ENCODE results near the gene ERFE.
"Not testable (repeated sequence)": the region's sequence is repeated elsewhere in the genome, so short reads cannot be mapped to it uniquely, and the experiment has no call there.

Gene ERFE, protein sequence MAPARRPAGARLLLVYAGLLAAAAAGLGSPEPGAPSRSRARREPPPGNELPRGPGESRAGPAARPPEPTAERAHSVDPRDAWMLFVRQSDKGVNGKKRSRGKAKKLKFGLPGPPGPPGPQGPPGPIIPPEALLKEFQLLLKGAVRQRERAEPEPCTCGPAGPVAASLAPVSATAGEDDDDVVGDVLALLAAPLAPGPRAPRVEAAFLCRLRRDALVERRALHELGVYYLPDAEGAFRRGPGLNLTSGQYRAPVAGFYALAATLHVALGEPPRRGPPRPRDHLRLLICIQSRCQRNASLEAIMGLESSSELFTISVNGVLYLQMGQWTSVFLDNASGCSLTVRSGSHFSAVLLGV

GRCh38 chr2:238158509-238159070, at the start of gene ERFE:
ERFE (plus strand) TSS chr2:238158970; CDS start chr2:238159008, 38 bp downstream.
- no peak for DNase-seq

- DNase-seq, result no peak
Measured at GRCh38 chr2:238113611-238114010, 45.2 kb upstream of the ERFE start.

- DNase-seq, result no peak
Measured at GRCh38 chr2:238114331-238114841, 44.4 kb upstream of the ERFE start.

GRCh38 chr2:238114851-238115660, 43.7 kb upstream of the ERFE start:
- DNase-seq, result no peak

- DNase-seq, result not testable (repeated sequence)
Measured at GRCh38 chr2:238115709-238116108, 43.1 kb upstream of the ERFE start.

- no peak for DNase-seq
Measured at GRCh38 chr2:238116298-238117198, 42.2 kb upstream of the ERFE start.

- no peak for DNase-seq
Measured at GRCh38 chr2:238117199-238118154, 41.3 kb upstream of the ERFE start.

DNA sequence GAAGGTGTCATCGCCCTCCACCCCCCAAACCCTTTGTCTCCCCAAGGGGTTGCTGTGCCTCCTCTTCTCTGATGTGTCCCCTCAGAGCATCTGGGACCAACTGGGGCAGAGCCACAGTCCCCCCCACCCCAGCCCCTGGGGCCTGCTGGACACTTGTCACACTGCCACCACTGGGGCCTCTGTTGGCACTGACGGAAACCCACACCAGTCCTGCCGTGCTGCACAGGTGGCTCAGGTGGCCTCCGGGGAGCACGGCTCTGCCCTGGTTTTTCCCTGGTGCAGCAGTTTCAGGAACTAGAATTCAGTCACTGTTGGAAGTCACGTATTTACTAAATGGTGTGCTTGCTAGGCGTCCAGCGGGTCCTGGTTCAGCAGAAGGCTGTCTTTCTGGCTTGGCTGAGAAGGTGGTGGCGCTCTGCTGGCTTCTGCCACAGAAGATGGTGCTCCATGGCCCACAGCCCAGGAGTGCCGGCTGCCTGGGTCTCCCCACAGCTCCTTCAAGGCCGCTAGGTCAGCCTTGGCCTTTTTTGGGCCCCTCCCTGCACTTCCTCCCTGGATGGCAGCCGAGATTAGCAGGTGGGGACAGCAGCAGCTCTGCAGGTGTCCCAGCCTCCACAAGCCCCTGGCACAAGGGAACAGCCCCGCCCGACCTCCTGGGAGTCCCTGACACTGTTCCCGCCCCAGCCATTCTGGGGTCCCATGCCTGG, 38.9 kb upstream of the ERFE start:
- no peak for DNase-seq

DNA sequence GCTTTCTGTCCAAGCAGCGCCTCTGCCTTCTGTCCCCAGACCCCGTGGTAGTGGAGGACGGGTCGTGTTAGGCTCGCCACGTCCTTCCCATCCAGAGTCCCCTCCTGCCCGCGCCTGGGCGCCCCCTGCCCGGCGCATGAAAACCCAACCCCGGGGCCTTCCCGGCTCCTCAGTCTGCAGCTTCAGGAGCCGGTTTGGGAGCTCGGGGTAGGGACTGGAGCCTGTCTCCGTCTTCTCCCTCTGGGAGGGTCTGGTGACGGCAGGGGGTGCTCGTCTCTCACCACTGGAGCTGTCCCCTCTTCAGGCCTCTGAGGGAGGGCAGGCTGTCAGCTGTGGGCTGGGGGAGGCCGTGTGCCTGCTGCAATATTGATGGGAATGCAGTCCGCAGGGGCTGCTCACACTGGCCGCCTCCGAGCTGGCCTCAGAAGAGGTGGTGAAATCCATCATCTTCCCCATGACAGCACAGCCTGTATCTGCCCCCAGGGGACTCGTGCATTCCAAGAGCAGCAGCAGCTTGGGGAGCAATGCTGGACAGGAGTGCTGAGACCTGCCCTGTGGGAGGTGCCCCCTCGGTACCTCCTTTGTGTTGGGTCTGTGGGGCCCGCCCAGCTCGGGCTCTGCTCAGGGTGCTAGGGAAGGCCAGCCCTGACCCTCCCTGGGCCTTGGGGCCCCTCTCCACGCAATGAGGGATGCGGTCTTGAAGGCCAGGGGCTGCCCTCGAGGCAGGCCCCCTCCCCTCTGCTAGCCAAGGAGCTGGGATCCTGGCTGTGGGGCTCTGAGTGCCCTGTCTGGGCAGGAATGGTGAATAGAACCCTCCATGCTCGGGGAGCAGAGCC, 38.1 kb upstream of the ERFE start:
- no peak for DNase-seq

DNA sequence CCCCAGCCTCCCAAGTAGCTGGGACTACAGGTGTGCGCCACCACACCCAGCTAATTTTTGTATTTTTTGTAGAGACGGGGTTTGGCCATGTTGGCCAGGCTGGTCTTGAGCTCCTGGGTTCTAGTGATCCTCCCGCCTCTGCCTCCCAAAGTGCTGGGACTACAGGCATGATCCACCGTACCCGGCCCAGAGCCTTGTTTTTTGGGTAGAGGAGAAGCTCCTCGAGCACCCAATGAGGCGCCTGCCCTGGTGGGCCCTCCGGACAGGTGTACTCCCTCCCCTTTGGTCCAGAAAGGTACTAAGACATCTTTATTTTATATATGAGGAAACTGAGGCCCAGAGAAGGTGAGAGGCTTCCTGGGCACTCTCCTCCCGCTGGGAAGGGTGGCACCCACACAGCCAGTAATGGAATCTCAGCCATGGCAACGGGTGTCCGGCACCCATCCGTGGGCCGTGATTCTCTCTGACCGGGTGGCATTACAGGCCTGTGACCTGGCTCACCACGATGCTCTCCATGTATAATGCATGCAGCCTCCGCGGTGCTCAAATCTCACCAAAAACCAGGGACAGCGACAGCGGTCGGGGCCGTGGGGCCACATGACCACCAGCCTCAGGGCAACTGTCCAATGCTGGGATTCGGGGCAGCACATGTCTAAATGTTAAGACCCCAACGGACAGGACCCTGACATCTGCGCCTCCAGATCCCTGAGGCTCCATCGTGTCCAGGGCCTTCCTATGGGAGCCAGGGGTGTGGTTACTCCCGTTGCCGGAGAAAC, 37.1 kb upstream of the ERFE start:
- no peak for DNase-seq

- no peak for DNase-seq
Measured at GRCh38 chr2:238122287-238123217, 36.2 kb upstream of the ERFE start.

DNA sequence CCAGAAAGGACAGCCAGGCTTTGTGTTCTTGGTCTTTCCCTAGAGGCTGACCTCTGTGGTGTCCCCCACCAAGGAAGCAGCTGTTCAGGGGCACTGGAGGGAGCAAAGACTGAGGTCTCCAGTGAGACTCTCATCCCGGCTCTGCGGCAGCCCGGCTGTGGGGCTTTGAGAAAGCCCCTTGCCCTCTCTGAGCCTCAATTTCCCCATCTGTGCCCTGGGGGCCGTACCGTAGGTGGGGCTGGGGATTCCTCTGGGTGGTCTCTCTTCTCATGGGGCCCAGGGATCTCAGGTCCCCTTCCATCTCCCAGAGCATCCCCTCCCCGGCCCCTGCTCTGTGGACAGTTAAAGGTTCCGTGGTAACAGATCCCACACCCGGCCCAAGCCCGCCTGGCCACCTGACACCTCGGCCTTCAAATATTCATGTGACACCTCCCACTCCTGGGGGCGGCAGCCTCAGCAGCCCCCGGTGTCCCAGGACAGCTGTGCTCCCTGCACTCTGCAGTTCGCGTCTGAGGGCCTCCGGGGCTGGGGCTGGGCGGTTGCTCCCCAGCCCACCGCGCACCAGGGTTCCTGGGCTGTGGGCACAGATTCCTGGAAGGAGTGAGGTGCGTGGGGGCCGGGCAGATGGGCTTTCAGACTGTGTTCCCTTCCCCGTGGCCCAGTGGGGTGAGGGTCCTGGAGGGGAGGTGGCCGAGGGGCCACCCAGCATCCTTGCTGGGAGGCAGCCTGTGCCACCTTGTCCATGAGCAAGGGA, 35.4 kb upstream of the ERFE start:
- DNase-seq, result no peak

- DNase-seq, result no peak
Measured at GRCh38 chr2:238123991-238124470, 34.7 kb upstream of the ERFE start.

DNA sequence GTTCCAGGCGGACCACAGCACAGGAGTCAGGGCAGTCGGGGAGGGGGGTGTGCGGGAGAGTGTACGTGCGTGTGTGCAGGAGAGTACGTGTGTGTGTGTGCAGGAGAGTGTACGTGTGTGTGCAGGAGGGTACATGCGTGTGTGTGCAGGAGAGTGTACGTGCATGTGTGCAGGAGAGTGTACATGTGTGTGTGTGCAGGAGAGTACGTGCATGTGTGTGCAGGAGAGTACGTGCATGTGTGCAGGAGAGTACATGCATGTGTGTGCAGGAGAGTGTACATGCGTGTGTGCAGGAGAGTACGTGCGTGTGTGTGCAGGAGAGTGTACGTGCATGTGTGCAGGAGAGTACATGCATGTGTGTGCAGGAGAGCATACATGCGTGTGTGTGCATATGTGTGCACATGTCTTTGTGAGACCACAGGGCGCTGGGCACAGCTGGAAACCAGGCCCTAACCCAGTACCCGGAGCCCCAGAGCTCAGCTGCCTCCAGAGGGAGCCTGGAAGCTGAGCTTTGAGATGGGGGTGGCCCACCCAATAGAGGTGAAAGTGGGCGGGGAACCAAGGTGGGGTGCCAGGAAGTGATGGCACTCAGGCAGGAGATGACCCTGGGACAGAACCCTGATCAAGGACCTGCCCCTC, 34.2 kb upstream of the ERFE start:
- no peak for DNase-seq

- no peak for DNase-seq
Measured at GRCh38 chr2:238125127-238125885, 33.5 kb upstream of the ERFE start.

Data from NCI-H1694 (cell line).